H1 (cell line): ENCODE measurements around the gene PLCB2. TPM values are rescaled to one million over a fixed set of nuclear protein-coding genes. Genes with fewer than 3 reads are reported as not detected.

Experiments used
- CTCF ChIA-PET: fragments of 300-600 bp; sonication (Branson Sonifier 250); formaldehyde crosslinking; loops from one replicate; lab custom pipeline; 2021; ENCODE audit not compliant: partially characterized antibody; lab: Charles Lee
- POLR2A ChIA-PET: fragments of 300-600 bp; sonication (Branson Sonifier 250); formaldehyde crosslinking; loops from one replicate; lab custom pipeline; 2021; ENCODE audit warnings: inconsistent platforms; ENCODE audit not compliant: partially characterized antibody; lab: Charles Lee
- DNase-seq, 2 experiments: peaks; one replicate each; pipeline versions ENCODE4 v3.0.0 to v3.0.0-alpha.2; 2010 to 2022; ENCODE audit warnings: low spot score in 2 of 2, low read depth in 1 of 2, mixed read lengths in 1 of 2
- FAIRE-seq: peaks from 2 replicates; lab custom pipeline; 2011; peaks lifted over from hg19 to GRCh38; lab: Jason Lieb, UNC
- H2AFZ ChIP-seq: 2 replicates; pipeline ENCODE4 v1.8.1; 2012; ENCODE audit warnings: low read length, inconsistent platforms
- H2AK5ac ChIP-seq: 2 replicates; pipeline ENCODE4 v1.6.1; 2013; ENCODE audit warnings: low read depth, low read length
- H2BK120ac ChIP-seq: replicated peaks from 2 replicates; pipeline ENCODE3; 2013; ENCODE audit warnings: low read depth, low read length, inconsistent platforms
- H2BK12ac ChIP-seq: 2 replicates; pipeline ENCODE4 v1.6.1; 2013; ENCODE audit warnings: low read depth, low read length
- H2BK15ac ChIP-seq: 2 replicates; pipeline ENCODE4 v1.6.1; 2013; ENCODE audit warnings: low read length
- H2BK20ac ChIP-seq: 2 replicates; pipeline ENCODE4 v1.6.1; 2013; ENCODE audit warnings: low read length
- H2BK5ac ChIP-seq: 2 replicates; pipeline ENCODE4 v1.6.1; 2013; ENCODE audit warnings: low read depth, low read length
- H3K14ac ChIP-seq: 2 replicates; pipeline ENCODE4 v1.6.1; 2013; ENCODE audit warnings: inconsistent platforms; ENCODE audit not compliant: insufficient read length
- H3K18ac ChIP-seq: 2 replicates; pipeline ENCODE4 v1.6.1; 2013; ENCODE audit warnings: low read length; ENCODE audit errors: extremely low read depth
- H3K23ac ChIP-seq: 2 replicates; pipeline ENCODE4 v1.6.1; 2013; ENCODE audit warnings: inconsistent platforms; ENCODE audit not compliant: insufficient read length
- H3K23me2 ChIP-seq: 2 replicates; pipeline ENCODE4 v1.6.1; 2013; ENCODE audit warnings: low read depth, low read length
- H3K27ac ChIP-seq: 2 replicates; pipeline ENCODE4 v1.6.1; 2011; ENCODE audit warnings: low read depth, low read length, inconsistent platforms
- H3K27me3 ChIP-seq, 4 experiments: replicated peaks in 1 of 4; 1 replicate in 1 of 4; 2 replicates in 3 of 4; pipeline versions ENCODE4 v1.6.1 to v1.8.1; 2011 to 2013; ENCODE audit warnings: low read length in 3 of 4, mild to moderate bottlenecking in 3 of 4, inconsistent platforms in 2 of 4, mixed read lengths in 2 of 4, moderate library complexity in 1 of 4; ENCODE audit not compliant: control insufficient read depth in 3 of 4, insufficient read depth in 3 of 4; ENCODE audit errors: extremely low read depth in 1 of 4
- H3K36me3 ChIP-seq, 4 experiments: 2 replicates each; pipeline versions ENCODE4 v1.6.1 to v1.8.1; 2011 to 2013; ENCODE audit warnings: mild to moderate bottlenecking in 4 of 4, low read length in 3 of 4, moderate library complexity in 2 of 4, control low read depth in 1 of 4, inconsistent platforms in 1 of 4; ENCODE audit not compliant: insufficient read depth in 4 of 4, control insufficient read depth in 2 of 4
- H3K4ac ChIP-seq: replicated peaks from 2 replicates; pipeline ENCODE3; 2013; ENCODE audit warnings: low read length, low read depth, mixed read lengths, inconsistent platforms; ENCODE audit not compliant: insufficient read length
- H3K4me1 ChIP-seq, 4 experiments: replicated peaks in 1 of 4; 1 replicate in 1 of 4; 2 replicates in 3 of 4; pipeline versions ENCODE4 v1.6.1 to v1.8.1; 2011 to 2013; ENCODE audit warnings: low read length in 3 of 4, inconsistent platforms in 2 of 4, mixed read lengths in 1 of 4; ENCODE audit not compliant: insufficient read depth in 4 of 4, control insufficient read depth in 3 of 4
- H3K4me2 ChIP-seq, 2 experiments: 2 replicates each; pipeline versions ENCODE4 v1.6.1 to v1.8.1; 2011 to 2013; ENCODE audit warnings: low read depth in 2 of 2, low read length in 2 of 2, control low read depth in 1 of 2, inconsistent platforms in 1 of 2, mild to moderate bottlenecking in 1 of 2; ENCODE audit not compliant: insufficient read depth in 1 of 2
- H3K4me3 ChIP-seq, 4 experiments: fragments of 200-600, 300-600 bp in 1 of 4; sonication (generic), shearing (Covaris generic), sonication (Bioruptor Twin) in 1 of 4; 2 replicates each; pipeline versions ENCODE4 v1.5.1 to v1.8.1; 2011 to 2016; ENCODE audit warnings: low read length in 4 of 4, low read depth in 3 of 4, control low read depth in 2 of 4, inconsistent platforms in 2 of 4, mild to moderate bottlenecking in 2 of 4, mixed read lengths in 1 of 4, moderate library complexity in 1 of 4; ENCODE audit not compliant: insufficient read depth in 2 of 4; ENCODE audit errors: extremely low read depth in 1 of 4
- H3K56ac ChIP-seq: replicated peaks from 2 replicates; pipeline ENCODE3; 2013; ENCODE audit warnings: low read depth, mild to moderate bottlenecking, mixed read lengths, low read length, inconsistent platforms; ENCODE audit not compliant: insufficient read length
- H3K79me1 ChIP-seq: 2 replicates; pipeline ENCODE4 v1.6.1; 2013; ENCODE audit warnings: low read depth, low read length, control low read depth
- H3K79me2 ChIP-seq, 2 experiments: 2 replicates each; pipeline versions ENCODE4 v1.6.1 to v1.8.1; 2012 to 2013; ENCODE audit warnings: low read length in 2 of 2, mild to moderate bottlenecking in 2 of 2, inconsistent platforms in 1 of 2; ENCODE audit not compliant: insufficient read depth in 2 of 2, control insufficient read depth in 1 of 2
- H3K9ac ChIP-seq, 4 experiments: replicated peaks in 1 of 4; 1 replicate in 1 of 4; 2 replicates in 3 of 4; pipeline versions ENCODE4 v1.6.1 to v1.8.1; 2011 to 2013; ENCODE audit warnings: low read depth in 3 of 4, low read length in 3 of 4, control low read depth in 2 of 4, mild to moderate bottlenecking in 2 of 4, moderate library complexity in 2 of 4, inconsistent platforms in 1 of 4; ENCODE audit errors: extremely low read depth in 1 of 4
- H3K9me3 ChIP-seq, 2 experiments: 2 replicates each; pipeline versions ENCODE4 v1.6.1 to v1.8.1; 2012 to 2013; ENCODE audit warnings: mild to moderate bottlenecking in 2 of 2, moderate library complexity in 2 of 2, control low read depth in 1 of 2, inconsistent platforms in 1 of 2, low read depth in 1 of 2, low read length in 1 of 2, mixed read lengths in 1 of 2; ENCODE audit not compliant: insufficient read depth in 2 of 2
- H4K20me1 ChIP-seq, 2 experiments: replicated peaks in 1 of 2; 2 replicates each; pipeline versions ENCODE3 to v1.8.1; 2011 to 2013; ENCODE audit warnings: inconsistent platforms in 2 of 2, low read length in 2 of 2, mild to moderate bottlenecking in 1 of 2; ENCODE audit not compliant: insufficient read depth in 2 of 2, control insufficient read depth in 1 of 2
- H4K5ac ChIP-seq: 2 replicates; pipeline ENCODE4 v1.6.1; 2013; ENCODE audit warnings: low read length, low read depth, mixed read lengths, inconsistent platforms; ENCODE audit not compliant: insufficient read length
- H4K8ac ChIP-seq: 2 replicates; pipeline ENCODE4 v1.8.0; 2013; ENCODE audit warnings: mild to moderate bottlenecking, moderate library complexity, low read length, inconsistent platforms; ENCODE audit not compliant: insufficient read depth; ENCODE audit errors: extremely low read depth
- H4K91ac ChIP-seq: replicated peaks from 2 replicates; pipeline ENCODE3; 2013; ENCODE audit warnings: low read length, mixed read lengths, inconsistent platforms; ENCODE audit not compliant: insufficient read length
- BACH1 ChIP-seq: IDR thresholded peaks from 2 replicates; pipeline ENCODE4 v1.6.1; 2012; ENCODE audit warnings: low read length, improper control_type of control experiment
- CHD2 ChIP-seq: IDR thresholded peaks from 2 replicates; pipeline ENCODE4 v1.6.1; 2012; ENCODE audit warnings: low read length, improper control_type of control experiment
- NRF1 ChIP-seq: IDR thresholded peaks from 2 replicates; pipeline ENCODE4 v1.6.1; 2011; ENCODE audit warnings: mild to moderate bottlenecking, low read depth, low read length, improper control_type of control experiment
- POLR2AphosphoS5 ChIP-seq: IDR thresholded peaks from 2 replicates; pipeline ENCODE4 v1.6.1; 2011; ENCODE audit warnings: low read depth, low read length
- RBBP5 ChIP-seq: IDR thresholded peaks from 2 replicates; pipeline ENCODE4 v1.7.1; 2012; ENCODE audit warnings: low read depth, mild to moderate bottlenecking, inconsistent platforms, low read length, moderate library complexity, borderline replicate concordance
- RNF2 ChIP-seq: fragments of 200-900, 300-1000 bp; sonication (generic); IDR thresholded peaks from 2 replicates; pipeline ENCODE4 v1.7.1; 2016; ENCODE audit warnings: borderline replicate concordance, low read depth, mild to moderate bottlenecking, antibody characterized with exemption, low read length; ENCODE audit not compliant: poor library complexity, severe bottlenecking; ENCODE audit errors: missing control alignments
- SUZ12 ChIP-seq: fragments of 200-600 bp; sonication (generic); IDR thresholded peaks from 2 replicates; pipeline ENCODE4 v1.6.1; 2012; ENCODE audit warnings: mild to moderate bottlenecking, inconsistent platforms, low read length, moderate library complexity, mixed read lengths
- TAF1 ChIP-seq: IDR thresholded peaks from 2 replicates; pipeline ENCODE4 v1.6.1; 2011; ENCODE audit warnings: mild to moderate bottlenecking, low read depth, low read length
- TEAD4 ChIP-seq: IDR thresholded peaks from 2 replicates; pipeline ENCODE4 v1.6.1; 2012; ENCODE audit warnings: low read depth, low read length, inconsistent platforms, mixed read lengths
- WGBS, 2 experiments: shearing (Covaris generic) in 1 of 2; methylation state at CpG; one replicate each; pipeline versions ENCODE4 v1.1.6 to v1.1.7; 2013 to 2015; ENCODE audit warnings: low lambda C conversion rate in 2 of 2, mixed read lengths in 2 of 2, inconsistent platforms in 1 of 2, low coverage in 1 of 2, missing lambda C conversion rate in 1 of 2; ENCODE audit not compliant: insufficient replicate concordance in 2 of 2, insufficient coverage in 1 of 2, insufficient read length in 1 of 2; ENCODE audit errors: extremely low coverage in 1 of 2, missing lambda C conversion rate in 1 of 2; 5-methylcytosine and 5-hydroxymethylcytosine counted together
- polyA plus RNA-seq, 7 experiments: library from polyadenylated mRNA; depleted of rRNA in 3 of 7; stranded (reverse) in 5 of 7; unstranded in 2 of 7; fragments of >200 nt in 5 of 7; fragments of 200-250 nt in 2 of 7; gene quantifications; 1 replicate in 5 of 7; 2 replicates in 1 of 7; 4 replicates in 1 of 7; pipeline versions ENCODE4 v1.2.1 to v1.2.3, GENCODE V29; 2011 to 2013; ENCODE audit warnings: missing spikeins in 2 of 7, mixed read lengths in 2 of 7
- total RNA-seq: library from RNA; stranded (reverse); fragmentation: NEBNext Ultra II Directional; extraction: Animal tissue kit (Norgen Biotek cat#: 25700); gene quantifications from 2 replicates; pipeline ENCODE4 v1.2.1, GENCODE V29; 2021
- TF ChIP-seq, protein P1 (sequence below): IDR thresholded peaks from 2 replicates; pipeline ENCODE4 v1.6.1; 2012; ENCODE audit warnings: inconsistent platforms

Gene PLCB2
- total and polyA plus RNA-seq, 2 of the 8 experiments (the other 6 are each of a cell fraction or from before 2014, with no cell fraction given) = 7.2 to 8.4 TPM

DNA sequence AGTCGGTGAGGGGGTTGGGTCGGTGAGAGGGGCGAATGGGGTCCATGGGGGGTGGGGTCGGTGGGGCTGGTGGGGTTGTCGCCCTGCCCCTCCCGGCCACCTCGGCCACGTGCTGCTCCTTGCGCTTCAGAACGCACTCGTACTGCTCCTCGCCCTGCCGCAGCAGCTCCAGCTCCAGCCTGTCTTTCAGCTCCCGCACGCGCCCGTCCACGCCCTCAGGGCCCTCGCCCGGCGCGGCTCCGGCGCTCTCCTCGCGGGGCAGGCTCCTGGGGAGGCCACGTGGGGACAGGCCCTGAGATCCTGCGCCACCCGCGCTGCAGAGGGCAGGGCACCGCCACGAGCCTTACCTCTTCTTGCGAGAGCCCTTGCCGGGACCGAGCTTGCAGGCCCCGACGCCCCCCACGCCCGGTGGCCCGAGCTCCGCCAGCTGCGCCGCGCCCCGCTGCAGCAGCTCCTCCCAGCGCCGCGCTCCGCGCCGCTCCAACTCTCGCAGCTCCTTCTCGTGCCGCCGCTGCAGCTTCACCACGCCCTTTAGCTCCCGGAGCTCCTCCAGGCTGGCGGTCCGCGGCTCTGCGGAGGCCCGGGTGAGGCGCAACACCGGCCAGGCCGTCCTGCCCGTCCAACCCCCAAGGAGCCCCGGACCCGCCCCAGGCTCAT lies 16.7 kb downstream of the PLCB2 start:
- Histone ChIP-seq H2BK5ac (peak overlapping the region; percentile 52; the same call in 1 of the 2 replicates), H4K20me1 (peaks cover 0 to 1% of the 10 kb centered on the region in 2 experiments), H2AFZ (peak overlapping the region; percentile 12; the same call in 1 of the 2 replicates), H3K79me2 (no peaks in the 10 kb centered on the region), H4K8ac (peak overlapping the region; percentile 84), H2BK120ac (peak overlapping the region; percentile 74), H3K4me2 (peak overlapping the region; percentile 54 to 93), H3K4me1 (peaks cover 0 to 28% (median 14%) of the 10 kb centered on the region in 4 experiments; a peak in 6 of 7 replicates), H2BK20ac (no peak overlapping the region), H2BK12ac (peak overlapping the region; percentile 95; the same call in 1 of the 2 replicates), H3K27ac (no peak overlapping the region), H3K9ac (peak overlapping the region in 1 of 4 experiments; percentile 11; a peak in 1 of 7 replicates), H3K18ac (peak overlapping the region; percentile 93), H3K36me3 (no peaks in the 10 kb centered on the region), H3K23ac (no peak overlapping the region), H4K91ac (peak overlapping the region; percentile 98), H3K4ac (peak overlapping the region; percentile 92), H3K79me1 (no peaks in the 10 kb centered on the region; the same call in 1 of the 2 replicates), H2BK15ac (peak overlapping the region; percentile 97; the same call in 1 of the 2 replicates), H3K9me3 (no peaks in the 10 kb centered on the region), H3K27me3 (peaks cover 16 to 52% (median 36%) of the 10 kb centered on the region in 4 experiments; a peak in 6 of 7 replicates), H2AK5ac (no peak overlapping the region), H3K56ac (no peak overlapping the region), H4K5ac (peak overlapping the region; percentile 41), H3K14ac (no peak overlapping the region), H3K4me3 (peak overlapping the region; percentile 12 to 54 (median 18); a peak in 5 of 8 replicates), H3K23me2 (peaks cover 3% of the 10 kb centered on the region; the same call in 1 of the 2 replicates)
- ChIA-PET POLR2A (interaction anchor here (0.7 to 5.4 kb wide), 13 partner anchors 9 to 129 kb away, joined by 3 to 46 read pairs (median 4); partner anchors contain the start of genes ANKRD63, INAFM2 and PLCB2), CTCF (interaction anchor here (1.0 to 16.2 kb wide), 12 partner anchors 15 to 251 kb away, joined by 3 to 518 read pairs (median 5); partner anchors contain the start of genes CCDC9B, INAFM2 and PLCB2)
- DNase-seq = peak in 1 of 2 experiments; percentile 80
- 2% methylated on average over 35 of the region's 68 CpGs; no CpG with 5 or more reads in 1 of the 2 experiments for WGBS, 2 experiments
- FAIRE-seq = no peak
- no peak for TF ChIP-seq NRF1
- no peak for TF ChIP-seq POLR2AphosphoS5
- TF ChIP-seq CHD2 = no peak
- TF ChIP-seq TAF1 = 0 out of 2 replicates have a peak, but pooled peaks have one; percentile 33
- no peak for TF ChIP-seq TEAD4
- no peak; the same call in 1 of the 2 replicates for TF ChIP-seq RBBP5
- TF ChIP-seq, protein P1, sequence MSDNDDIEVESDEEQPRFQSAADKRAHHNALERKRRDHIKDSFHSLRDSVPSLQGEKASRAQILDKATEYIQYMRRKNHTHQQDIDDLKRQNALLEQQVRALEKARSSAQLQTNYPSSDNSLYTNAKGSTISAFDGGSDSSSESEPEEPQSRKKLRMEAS = peak; percentile 96
- TF ChIP-seq RNF2 = peak; percentile 43
- peak; percentile 76; the same call in 1 of the 2 replicates for TF ChIP-seq SUZ12
- no peak for TF ChIP-seq BACH1
